ENCODE results near the gene UHMK1.
"Not testable (repeated sequence)": the region's sequence is repeated elsewhere in the genome, so short reads cannot be mapped to it uniquely, and the experiment has no call there.

Gene UHMK1, protein sequence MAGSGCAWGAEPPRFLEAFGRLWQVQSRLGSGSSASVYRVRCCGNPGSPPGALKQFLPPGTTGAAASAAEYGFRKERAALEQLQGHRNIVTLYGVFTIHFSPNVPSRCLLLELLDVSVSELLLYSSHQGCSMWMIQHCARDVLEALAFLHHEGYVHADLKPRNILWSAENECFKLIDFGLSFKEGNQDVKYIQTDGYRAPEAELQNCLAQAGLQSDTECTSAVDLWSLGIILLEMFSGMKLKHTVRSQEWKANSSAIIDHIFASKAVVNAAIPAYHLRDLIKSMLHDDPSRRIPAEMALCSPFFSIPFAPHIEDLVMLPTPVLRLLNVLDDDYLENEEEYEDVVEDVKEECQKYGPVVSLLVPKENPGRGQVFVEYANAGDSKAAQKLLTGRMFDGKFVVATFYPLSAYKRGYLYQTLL

DNA sequence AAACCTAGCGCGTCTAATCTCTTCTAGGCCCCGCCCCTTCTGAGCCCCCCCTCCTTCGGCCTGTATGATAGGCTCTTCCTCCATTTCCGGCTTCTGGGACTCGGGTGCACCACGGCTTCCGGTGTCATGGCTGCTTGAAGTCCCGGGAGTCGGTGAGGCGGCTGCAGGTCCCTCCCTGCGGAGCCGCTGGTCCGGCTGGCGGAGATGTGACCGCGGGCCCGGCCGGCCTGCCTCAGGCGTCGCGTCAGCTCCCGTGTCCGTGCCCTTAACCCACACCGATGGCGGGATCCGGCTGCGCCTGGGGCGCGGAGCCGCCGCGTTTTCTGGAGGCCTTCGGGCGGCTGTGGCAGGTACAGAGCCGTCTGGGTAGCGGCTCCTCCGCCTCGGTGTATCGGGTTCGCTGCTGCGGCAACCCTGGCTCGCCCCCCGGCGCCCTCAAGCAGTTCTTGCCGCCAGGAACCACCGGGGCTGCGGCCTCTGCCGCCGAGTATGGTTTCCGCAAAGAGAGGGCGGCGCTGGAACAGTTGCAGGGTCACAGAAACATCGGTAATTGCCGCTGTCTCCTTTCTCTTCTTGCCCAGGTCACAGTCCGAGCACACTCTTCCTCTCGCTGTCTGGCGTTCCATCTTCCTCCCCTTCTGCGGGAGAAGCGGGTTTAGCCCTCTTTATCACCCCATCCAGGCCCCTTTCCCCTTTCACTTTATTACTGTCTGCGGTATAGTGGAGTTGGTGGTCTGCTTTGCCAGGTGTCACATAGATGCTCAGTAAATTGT, at the start of gene UHMK1:
UHMK1 (plus strand) TSS at position 96 of the 773 bp plus-strand sequence; CDS start at position 279, 183 bp downstream.
- DNase-seq, result peak; percentile 97

DNA sequence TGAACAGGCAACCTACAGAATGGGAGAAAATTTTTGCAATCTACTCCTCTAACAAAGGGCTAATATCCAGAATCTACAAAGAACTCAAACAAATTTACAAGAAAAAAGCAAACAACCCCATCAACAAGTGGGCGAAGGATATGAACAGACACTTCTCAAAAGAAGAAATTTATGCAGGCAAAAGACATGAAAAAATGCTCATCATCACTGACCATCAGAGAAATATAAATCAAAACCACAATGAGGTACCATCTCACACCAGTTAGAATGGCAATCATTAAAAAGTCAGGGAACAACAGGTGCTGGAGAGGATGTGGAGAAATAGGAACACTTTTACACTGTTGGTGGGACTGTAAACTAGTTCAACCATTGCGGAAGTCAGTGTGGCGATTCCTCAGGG, 43.3 kb upstream of the UHMK1 start:
- DNase-seq, result not testable (repeated sequence)

DNA sequence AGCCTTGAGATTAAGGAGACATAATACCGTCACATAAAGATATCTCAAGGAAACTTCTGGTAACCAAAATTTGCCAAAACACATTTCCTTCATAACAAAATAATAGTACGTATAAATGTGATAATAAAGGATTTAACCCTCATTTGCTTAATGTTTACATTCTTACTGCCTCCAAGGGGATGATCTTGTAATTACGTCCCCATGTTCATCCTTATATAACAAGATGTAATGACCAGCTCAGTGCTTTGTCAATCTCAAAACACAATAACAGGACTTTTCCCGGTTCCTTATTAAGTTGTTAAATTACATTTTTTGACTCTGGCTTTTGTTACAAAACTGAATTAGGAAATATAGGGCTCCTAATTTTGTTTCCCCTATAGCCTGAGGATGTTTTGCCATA, 41.3 kb upstream of the UHMK1 start:
- no peak for DNase-seq

DNA sequence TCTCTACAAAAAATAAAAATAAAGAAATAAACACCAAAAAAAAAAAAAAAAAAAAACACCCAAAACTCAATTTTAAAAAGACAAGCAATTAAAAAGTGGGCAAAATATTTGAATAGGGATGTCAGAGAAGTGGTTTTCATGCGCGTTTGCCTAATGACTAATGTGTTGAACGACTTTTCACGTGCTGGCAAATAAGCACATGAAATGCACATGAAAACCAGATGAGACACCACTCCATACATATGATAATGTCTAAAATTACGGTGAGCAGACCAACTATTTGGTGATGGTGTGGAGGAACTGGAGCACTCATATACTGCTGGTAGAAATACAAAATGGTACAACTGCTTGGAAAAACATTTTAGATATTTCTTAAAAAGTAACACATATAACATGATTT, 39.4 kb upstream of the UHMK1 start:
- no peak for DNase-seq

DNA sequence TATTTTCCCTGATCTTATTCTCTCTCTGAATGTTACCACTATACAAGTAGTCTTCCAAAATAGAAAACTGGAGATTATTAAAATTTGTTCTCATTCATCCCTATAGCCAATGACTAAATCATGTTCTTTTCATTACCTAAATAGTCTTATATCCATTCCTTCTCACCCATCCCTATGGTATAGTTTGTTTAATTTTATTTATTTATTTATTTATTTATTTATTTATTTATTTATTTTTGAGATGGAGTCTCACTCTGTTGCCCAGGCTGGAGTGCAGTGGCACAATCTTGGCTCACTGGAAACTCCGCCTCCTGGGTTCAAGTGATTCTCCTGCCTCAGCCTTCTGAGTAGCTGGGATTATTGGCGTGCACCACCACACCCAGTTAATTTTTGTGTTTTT, 35.2 kb upstream of the UHMK1 start:
- not testable (repeated sequence) for DNase-seq

DNA sequence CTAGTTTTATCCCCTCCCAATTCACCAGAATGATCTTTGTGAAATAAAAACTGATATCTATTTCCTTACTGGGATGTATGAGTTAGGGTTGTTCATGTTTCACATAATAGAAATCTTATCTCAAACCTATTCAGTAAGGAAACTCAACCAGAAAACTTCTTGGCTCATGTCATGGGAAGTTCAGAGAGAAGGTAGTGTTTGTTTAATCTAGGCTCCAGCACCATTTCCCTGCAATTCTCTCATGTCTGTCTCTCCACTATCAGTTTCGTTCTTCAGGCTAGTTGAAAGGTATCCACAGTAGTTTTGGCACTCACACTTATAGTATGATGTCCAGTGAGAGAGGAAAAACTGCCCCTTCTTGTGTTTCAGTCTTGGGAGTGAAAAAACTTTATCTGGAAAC, 34.6 kb upstream of the UHMK1 start:
- no peak for DNase-seq

DNA sequence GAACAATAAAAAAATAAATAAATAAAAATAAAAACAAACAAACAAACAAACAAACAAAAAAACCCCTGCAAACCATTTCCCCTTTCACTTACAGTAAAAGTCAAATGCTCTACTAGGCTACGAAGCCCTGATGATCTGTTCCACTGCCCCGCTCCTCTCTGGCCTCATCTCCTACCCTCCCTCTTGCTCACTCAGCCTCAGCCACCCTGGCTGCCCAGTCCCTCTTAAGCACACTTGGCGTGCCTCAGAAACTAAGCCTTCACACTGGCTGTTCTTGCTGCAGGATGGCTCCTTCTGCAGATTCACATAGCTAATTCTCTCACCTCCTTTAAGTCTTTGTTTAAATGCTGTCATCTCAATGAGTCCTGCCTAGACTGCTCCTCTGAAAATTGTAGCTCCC, 30.8 kb upstream of the UHMK1 start:
- no peak for DNase-seq

DNA sequence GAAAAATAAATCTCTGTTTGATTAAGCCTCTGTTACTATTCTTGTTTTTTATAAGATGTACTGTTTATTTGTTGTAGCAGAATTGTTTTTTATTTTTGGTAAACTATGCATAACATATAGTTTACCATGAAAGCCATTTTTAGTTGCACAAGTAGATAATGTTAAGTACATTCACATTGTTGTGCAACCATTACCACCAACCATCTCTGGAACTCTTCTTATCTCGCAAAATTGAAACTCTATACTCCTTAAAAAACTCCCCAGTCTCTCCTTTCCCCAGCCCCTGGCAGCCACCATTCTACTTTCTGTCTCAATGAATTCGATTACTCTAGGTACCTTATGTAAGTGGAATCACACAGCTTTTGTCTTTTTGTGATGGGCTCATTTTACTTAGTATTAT, 27.4 kb upstream of the UHMK1 start:
- no peak for DNase-seq

DNA sequence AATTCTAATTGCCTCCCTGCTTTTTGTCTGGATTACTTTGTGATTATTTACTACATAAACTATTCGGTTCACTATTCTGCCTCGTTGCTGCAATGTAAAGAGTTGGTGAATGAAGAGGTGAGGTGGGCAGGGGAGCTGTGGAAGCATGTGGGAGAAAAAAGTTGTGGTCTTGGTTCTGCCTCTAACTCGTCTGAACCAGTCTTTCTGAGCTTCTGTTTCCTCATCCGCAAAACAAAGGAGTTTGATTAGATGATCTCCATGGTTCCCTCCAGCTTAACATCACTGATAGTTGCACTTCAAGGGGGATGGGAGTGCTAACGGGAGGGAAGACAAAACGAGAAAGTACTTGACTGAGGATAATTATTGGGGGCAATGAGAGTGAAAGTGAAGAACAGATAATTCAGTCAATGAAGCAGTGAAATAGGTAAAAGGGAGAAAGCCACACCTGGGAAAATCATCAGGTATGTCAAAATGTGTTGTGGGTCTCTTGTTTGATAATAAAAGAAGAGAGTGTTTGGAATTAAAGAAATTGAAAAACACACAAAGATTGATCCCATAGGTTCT, 26.2 kb upstream of the UHMK1 start:
- DNase-seq, result no peak

DNA sequence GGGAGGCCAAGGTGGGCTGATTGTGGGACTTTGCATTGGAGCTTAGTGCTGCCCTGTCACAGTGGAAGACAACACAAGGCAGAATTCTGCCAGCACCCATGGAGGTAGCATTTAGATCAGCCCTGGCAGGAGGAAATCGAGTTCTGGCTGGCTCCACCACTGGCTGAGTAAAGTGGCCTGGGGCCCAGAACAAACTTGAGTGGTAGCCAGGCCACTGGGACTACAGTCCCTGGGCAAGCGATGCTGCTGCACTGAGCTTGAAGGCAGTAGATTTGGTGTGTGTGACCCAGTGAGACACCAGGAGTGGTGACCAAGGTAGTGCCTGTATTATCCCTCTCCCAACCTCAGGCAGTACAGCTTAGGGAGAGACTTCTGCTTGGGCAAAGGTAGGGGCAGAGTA, 22.5 kb upstream of the UHMK1 start:
- DNase-seq, result no peak

DNA sequence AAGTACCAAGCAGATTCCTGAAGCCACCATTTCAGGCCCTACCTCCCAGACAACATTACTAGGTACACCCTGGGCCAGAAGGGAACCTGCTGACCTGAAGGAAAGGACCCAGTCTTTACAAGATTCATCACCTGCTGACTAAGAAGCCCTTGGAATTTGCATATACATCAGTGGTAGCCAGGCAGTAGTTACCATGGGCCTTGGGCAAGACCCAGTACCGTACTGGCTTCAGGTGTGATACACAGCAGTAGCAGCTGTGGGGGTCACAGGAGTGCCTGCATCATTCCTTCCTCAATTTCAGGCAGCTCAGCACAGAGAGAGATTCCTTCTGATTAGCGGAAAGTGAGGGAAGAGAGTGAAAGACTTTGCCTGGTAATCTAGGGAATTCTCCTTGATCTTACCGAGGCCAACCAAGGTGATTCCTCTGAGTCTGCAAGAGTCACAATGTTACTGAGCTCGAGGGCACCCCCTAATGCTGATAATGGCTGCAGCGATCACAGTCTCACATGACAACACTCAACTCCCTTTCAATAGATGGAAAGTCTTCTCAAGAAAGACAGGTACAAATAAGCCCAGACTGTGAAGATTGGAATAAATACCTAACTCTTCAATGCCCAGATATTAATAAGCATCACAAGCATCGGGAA, 22.0 kb upstream of the UHMK1 start:
- no peak for DNase-seq

DNA sequence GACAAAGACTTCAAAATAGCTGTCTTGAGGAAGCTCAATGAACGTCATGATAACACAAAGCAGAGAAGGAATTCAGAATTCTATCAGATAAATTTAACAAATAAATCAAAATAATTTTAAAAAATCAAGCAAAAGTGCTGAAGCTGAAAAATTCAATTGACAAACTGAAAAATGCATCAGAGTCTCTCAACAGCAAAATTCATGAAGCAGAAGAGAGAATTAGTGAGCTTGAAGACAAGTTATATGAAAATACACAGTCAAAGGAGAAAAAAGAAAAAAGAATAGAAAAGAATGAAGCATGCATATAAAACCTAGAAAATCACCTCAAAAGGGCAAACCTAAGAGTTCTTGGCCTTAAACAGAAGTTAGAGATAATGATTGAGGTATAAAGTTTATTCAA, 21.0 kb upstream of the UHMK1 start:
- DNase-seq, result no peak

DNA sequence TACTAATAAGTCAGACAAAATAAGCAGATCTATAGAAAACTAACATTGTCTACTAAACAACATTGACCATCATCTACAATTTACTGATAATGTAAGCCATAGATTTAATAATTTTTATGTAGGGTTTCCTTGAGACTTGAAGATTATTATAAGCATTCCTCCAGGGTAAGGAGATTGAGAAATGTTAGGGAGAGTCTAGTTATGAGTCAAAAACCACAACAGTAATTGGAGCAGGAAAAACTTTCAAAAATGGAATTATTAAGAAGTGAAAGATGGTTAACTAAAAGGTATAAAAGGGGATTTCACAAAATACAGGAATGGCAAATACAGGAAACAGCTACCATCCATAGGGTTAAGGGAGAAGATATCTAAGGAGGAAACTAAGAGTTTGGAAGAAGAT, 12.4 kb upstream of the UHMK1 start:
- no peak for DNase-seq

DNA sequence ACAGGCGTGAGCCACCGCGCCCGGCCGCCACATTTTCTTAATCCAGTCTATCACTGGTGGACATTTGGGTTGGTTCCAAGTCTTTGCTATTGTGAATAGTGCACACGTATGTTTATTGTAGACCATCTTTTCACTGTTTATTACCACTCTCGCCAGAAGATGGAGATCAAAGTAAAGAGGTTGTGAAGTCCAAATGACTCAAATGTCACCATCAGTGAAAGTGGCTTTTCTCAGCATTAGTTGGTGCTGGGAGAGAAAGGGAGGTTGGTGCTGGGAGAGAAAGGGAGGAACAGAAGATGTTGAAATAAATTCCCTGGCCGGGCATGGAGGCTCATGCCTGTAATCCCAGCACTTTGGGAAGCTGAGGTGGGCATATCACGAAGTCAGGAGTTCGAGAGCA, 10.4 kb upstream of the UHMK1 start:
- DNase-seq, result no peak

DNA sequence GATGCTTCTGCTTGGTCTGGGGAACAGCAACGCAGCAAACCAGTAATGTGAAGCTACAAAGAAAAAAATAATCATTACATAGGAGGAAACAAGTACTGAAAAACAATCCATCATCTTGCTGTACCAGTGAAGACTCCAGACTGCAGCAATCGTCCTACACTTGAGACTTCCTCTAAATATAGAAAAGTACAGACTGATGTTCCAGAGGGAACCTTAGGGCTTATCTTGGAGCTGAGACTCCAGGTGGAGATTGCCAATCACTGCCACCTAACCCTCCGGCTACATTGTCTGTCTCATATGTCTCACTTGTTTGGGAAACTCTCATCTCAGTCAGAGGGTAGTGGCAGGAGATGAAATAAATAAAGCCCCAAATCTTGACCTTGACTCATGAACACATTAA, 9.4 kb upstream of the UHMK1 start:
- DNase-seq, result no peak

DNA sequence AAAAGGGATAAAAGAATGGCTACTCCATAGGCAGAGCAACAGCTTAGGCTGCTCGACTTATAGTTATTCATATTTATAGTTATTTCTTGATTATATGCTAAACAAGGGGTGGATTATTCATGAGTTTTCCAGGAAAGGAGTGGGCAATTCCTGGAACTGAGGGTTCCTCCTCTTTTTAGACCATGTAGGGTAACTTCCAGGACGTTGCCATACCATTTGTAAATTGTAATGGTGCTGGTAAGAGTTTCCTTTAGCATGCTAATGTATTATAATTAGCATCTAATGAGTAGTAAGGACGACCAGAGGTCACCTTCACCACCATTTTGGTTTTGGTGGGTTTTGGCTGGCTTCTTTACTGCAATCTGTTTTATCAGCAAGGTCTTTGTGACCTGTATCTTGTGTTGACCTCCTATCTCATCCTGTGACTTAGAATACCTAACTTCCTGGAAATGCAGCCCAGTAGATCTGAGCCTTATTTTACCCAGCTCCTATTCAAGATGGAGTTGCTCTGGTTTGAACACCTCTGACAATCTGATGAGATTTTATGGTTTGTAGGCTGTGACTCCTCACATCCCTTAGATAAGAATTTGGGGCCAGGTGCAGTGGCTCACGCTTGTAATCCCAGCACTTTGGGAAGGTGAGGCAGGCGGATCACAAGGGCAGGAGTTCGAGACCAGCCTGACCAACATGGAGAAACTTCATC, 1.9 kb upstream of the UHMK1 start:
- DNase-seq, result not testable (repeated sequence)

DNA sequence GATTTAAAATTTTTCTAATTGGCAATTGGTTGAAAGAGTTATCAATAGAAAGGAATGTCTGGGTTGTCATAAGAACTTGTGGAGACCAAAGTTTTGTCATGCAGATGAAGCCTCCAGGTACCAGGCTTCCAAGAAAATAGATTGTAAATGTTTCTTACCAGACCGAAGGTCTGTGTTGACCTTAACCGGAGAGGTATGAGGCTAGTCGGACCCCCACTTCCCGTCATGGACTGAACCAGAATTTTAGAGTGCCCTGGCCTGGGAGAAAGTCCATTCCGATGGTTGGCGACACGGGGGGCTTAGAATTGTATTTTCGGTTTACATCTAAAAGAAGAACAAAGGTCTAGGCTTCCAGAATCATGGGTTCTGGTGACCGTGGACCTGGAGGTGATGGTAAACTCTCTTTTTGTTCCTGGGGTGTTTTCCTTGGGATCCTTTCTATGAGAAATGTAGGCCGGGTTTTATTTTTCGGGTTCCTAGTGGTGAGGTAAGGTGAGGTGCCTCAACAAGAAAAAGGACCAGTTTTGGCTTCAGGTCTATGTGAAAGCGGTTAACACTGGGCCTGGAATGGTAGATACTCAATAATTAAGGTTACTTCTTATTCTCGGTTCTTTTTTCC, 405 bp upstream of the UHMK1 start:
- DNase-seq, result no peak

DNA sequence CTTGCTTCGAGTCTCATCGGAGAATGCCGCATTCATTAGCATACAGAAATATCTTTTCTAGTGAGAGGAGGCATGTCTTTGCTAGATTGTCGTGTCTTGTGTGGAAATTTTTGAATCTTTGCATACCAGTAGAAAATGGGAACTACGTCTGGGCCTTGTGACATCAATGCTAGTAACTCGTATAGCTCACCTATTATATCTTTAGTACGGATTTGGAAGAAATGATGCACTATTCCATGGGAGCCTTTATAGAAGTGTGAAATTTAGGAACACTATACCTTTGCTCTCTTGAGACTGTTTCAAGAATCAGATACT, 835 bp downstream of the UHMK1 start:
- no peak for DNase-seq

DNA sequence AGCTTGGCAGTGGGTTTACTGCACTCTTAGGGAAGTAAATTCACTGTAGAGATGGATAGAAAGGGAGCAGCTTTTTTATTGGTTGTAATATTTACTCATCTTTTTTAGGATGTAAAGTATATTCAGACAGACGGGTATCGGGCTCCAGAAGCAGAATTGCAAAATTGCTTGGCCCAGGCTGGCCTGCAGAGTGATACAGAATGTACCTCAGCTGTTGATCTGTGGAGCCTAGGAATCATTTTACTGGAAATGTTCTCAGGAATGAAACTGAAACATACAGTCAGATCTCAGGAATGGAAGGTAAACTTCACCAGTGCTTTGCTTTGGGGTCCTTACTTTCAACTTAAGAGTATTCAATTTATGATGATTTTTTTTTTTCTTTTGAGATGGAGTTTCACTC, 3.2 kb downstream of the UHMK1 start:
- DNase-seq, result no peak

DNA sequence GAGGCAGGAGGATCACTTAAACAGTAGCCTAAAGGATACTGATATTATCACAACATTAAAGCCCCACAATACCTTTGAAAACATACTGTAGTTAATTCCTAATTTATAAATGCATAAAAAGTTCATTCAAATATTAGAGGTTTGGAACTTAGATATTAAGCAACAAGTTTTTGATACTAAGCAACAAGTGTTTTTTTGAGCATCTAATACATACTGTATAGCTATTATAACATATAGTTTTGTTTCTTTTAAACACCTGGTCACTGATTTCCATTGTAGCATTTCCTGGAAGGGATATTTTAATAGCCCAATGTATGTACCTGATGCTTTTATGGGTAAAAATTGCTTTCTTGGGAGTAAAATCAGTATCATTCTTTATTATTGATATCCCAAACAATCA, 4.5 kb downstream of the UHMK1 start:
- no peak for DNase-seq

DNA sequence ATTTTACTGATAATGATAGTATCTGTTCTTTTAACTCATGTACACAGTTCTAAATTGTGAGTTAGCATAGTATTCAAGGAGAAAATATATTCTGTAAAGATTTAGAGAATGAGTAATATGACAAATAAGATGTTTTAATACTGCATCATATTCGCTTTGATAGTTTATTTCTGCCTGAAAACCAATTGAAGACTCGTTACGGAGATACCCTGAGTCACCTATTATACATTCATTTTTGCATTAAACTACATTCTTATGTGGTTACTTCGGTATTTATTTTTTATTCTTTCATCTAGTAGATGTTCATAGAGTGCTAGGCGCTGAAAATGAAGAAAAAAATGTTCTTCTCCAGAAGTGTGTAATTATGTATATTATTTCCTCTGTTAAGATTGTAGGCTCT, 5.3 kb downstream of the UHMK1 start:
- DNase-seq, result no peak

DNA sequence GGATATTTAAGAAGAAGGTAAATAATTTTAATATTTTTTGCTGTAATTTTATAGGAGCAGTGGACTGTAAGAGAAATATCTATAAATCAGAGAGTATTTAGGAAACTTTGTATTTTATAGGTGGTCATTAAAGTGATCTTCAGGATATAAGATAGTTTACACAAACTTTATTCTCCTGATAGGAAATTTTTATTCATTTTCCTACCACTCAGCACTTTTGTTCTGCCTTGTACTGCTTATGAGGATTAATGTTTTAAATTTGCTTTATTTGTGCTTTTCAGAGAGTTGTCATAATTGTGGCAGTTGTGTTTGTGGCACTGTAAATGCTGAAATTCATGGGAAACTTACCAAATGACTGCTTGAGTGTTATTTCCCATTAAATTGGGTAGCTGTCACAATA, 29.7 kb downstream of the UHMK1 start:
- no peak for DNase-seq

Data from NCI-H526 treated with DMSO at 0.1 percent for 48 hours (cell line).